Measurements from ENCODE around the gene HSP90AA1.

The HSP90AA1 gene

GRCh38 chr14:102033241-102033640, 53.6 kb downstream of the HSP90AA1 start:
- no peak for TF ChIP-seq POLR2A (IDR thresholded peaks at IDR 0.05; ENCODE audit: low read depth, low read length)
- TF ChIP-seq TAF1 (IDR thresholded peaks at IDR 0.05; ENCODE audit: low read depth, low read length) = no peak
- TF ChIP-seq POLR2AphosphoS5 (IDR thresholded peaks at IDR 0.05; ENCODE audit: low read depth, low read length) = no peak
- no peak for TF ChIP-seq POU2F2 (IDR thresholded peaks at IDR 0.05; ENCODE audit: low read depth, low read length)
- TF ChIP-seq SPI1 (IDR thresholded peaks at IDR 0.05; ENCODE audit: low read depth, low read length) = no peak
- no peak for TF ChIP-seq PAX5 (IDR thresholded peaks at IDR 0.05; ENCODE audit: insufficient read depth, low read length, severe bottlenecking)
- no peak for FAIRE-seq
- no peak for DNase-seq (ENCODE audit: insufficient read length, low spot score)

Measured in GM12891 (cell line).